ENCODE results near the gene MRPS15. TPM values are rescaled to one million over a fixed set of nuclear protein-coding genes. Genes with fewer than 3 reads are reported as not detected.

MRPS15 gene
- total and polyA plus RNA-seq, 2 donors from 2014 or later, result 48.1 to 160 TPM

DNA sequence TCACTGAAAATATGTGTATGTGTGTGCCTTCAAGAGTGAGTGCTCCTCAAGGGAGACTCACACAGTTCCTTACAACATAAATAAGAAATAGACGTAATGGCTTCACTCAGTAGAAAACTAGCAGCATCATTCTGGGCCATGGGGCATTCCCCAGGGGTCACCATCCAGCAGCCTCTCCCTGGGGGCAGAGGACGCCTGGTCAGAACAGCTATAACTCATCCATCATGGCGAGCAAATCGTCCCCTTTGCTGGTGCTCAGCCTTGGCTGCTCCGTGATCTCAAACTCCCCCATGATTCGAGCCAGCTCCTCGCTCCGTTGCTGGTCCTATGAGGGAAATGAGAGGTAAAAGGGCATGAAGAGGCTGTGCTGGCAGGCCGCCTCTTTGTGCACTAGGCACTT is 46.3 kb downstream of the MRPS15 start:
- Histone ChIP-seq H3K9ac (ENCODE audit: low read length in 3 of 3) (no peak overlapping the region), H3K27ac (ENCODE audit: low read depth in 2 of 2, low read length in 2 of 2) (no peak overlapping the region), H3K27me3 (ENCODE audit: control insufficient read depth, insufficient read depth, low read length) (no peaks in the 10 kb centered on the region), H3K4me1 (ENCODE audit: control insufficient read depth in 2 of 3, insufficient read depth in 2 of 3, low read depth in 1 of 3, low read length in 3 of 3) (no peaks in the 10 kb centered on the region), H3K4me3 (ENCODE audit: low read length in 3 of 3) (no peak overlapping the region), H3K9me3 (ENCODE audit: control insufficient read depth in 2 of 3, insufficient read depth in 1 of 3, low read length in 3 of 3) (no peaks in the 10 kb centered on the region), H3K36me3 (ENCODE audit: control insufficient read depth in 2 of 3, insufficient read depth in 3 of 3, low read length in 3 of 3) (peaks cover 0 to 10% (median 10%) of the 10 kb centered on the region in 3 donors)
- DNase-seq (no peak), FAIRE-seq (no peak)
- intact Hi-C loops (cut with DNase I), result no loop called here
- TF ChIP-seq, protein P1, sequence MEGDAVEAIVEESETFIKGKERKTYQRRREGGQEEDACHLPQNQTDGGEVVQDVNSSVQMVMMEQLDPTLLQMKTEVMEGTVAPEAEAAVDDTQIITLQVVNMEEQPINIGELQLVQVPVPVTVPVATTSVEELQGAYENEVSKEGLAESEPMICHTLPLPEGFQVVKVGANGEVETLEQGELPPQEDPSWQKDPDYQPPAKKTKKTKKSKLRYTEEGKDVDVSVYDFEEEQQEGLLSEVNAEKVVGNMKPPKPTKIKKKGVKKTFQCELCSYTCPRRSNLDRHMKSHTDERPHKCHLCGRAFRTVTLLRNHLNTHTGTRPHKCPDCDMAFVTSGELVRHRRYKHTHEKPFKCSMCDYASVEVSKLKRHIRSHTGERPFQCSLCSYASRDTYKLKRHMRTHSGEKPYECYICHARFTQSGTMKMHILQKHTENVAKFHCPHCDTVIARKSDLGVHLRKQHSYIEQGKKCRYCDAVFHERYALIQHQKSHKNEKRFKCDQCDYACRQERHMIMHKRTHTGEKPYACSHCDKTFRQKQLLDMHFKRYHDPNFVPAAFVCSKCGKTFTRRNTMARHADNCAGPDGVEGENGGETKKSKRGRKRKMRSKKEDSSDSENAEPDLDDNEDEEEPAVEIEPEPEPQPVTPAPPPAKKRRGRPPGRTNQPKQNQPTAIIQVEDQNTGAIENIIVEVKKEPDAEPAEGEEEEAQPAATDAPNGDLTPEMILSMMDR (IDR thresholded peaks at IDR 0.05; ENCODE audit: borderline replicate concordance, extremely low read depth, insufficient read depth), result no peak

DNA sequence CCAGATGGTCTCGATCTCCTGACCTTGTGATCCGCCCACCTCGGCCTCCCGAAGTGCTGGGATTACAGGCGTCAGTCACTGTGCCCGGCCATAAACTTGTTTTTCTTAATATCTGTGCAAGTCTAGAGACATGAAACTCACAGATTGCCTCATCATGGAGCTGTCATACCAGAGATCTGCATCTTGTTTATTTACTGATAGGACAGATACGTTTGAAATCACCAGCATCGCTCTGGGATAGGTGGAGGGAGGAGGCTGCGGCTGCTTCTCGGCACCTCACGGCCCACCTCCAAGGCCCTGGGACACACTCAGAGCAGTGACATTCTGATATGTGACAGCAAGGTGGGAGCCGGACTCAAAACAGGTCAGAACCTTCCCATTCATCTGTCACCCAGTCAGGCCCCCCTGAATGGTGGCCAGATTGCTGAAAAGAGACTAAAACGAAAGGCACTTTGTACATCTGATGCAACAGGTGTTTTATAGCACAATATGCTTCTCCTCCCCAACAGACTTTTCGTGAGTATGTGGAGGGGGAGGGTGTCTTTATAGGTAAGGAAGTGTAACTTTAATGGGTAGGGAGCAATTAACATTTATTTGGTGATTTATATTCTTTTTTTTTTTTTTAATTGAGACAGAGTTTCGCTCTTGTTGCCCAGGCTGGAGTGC is 48.4 kb downstream of the MRPS15 start:
- TF ChIP-seq, protein P1 (IDR thresholded peaks at IDR 0.05; ENCODE audit: borderline replicate concordance, extremely low read depth, insufficient read depth), result no peak
- no peak overlapping the region for H3K4me3 ChIP-seq (ENCODE audit: low read length in 3 of 3)
- peaks cover 0 to 2% (median 0%) of the 10 kb centered on the region in 3 donors for H3K36me3 ChIP-seq (ENCODE audit: control insufficient read depth in 2 of 3, insufficient read depth in 3 of 3, low read length in 3 of 3)
- no peak overlapping the region for H3K27ac ChIP-seq (ENCODE audit: low read depth in 2 of 2, low read length in 2 of 2)
- no peak overlapping the region for H3K9ac ChIP-seq (ENCODE audit: low read length in 3 of 3)
- intact Hi-C loops (cut with DNase I), result no loop called here
- H3K27me3 ChIP-seq (ENCODE audit: control insufficient read depth, insufficient read depth, low read length), result no peaks in the 10 kb centered on the region
- DNase-seq (peak in 1 of 5 donors; percentile 38), FAIRE-seq (no peak)
- no peaks in the 10 kb centered on the region for H3K9me3 ChIP-seq (ENCODE audit: control insufficient read depth in 2 of 3, insufficient read depth in 1 of 3, low read length in 3 of 3)
- no peaks in the 10 kb centered on the region for H3K4me1 ChIP-seq (ENCODE audit: control insufficient read depth in 2 of 3, insufficient read depth in 2 of 3, low read depth in 1 of 3, low read length in 3 of 3)

DNA sequence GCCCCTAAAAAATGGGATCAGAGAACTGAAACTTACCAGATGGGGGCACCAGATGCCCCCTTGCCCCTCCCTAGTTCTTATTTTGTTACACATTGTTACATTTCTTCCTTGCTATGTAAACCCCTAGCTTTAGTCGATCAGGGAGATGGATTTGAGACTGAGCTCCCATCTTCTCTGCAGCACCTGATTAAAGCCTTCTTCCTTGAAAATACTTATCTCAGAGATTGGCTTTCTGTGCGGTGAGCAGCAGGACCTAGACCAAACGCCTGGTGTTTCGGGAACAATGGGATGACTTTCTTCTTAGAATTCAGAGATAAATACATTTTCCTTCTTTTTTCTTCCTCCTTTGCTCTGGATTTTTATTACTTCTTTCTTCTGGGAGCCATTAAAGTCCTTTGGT is 49.8 kb downstream of the MRPS15 start:
- intact Hi-C loops (cut with DNase I), result no loop called here
- H3K4me3 ChIP-seq (ENCODE audit: low read length in 3 of 3), result no peak overlapping the region

More for the DNA sequence above, 49.8 kb downstream of the MRPS15 start:
- Histone ChIP-seq H3K9ac (ENCODE audit: low read length in 3 of 3) (no peak overlapping the region), H3K27me3 (ENCODE audit: control insufficient read depth, insufficient read depth, low read length) (no peaks in the 10 kb centered on the region), H3K9me3 (ENCODE audit: control insufficient read depth in 2 of 3, insufficient read depth in 1 of 3, low read length in 3 of 3) (no peaks in the 10 kb centered on the region), H3K27ac (ENCODE audit: low read depth in 2 of 2, low read length in 2 of 2) (no peak overlapping the region), H3K36me3 (ENCODE audit: control insufficient read depth in 2 of 3, insufficient read depth in 3 of 3, low read length in 3 of 3) (peaks cover 0 to 2% (median 0%) of the 10 kb centered on the region in 3 donors), H3K4me1 (ENCODE audit: control insufficient read depth in 2 of 3, insufficient read depth in 2 of 3, low read depth in 1 of 3, low read length in 3 of 3) (no peaks in the 10 kb centered on the region)
- DNase-seq, result no peak
- TF ChIP-seq, protein P1 (IDR thresholded peaks at IDR 0.05; ENCODE audit: borderline replicate concordance, extremely low read depth, insufficient read depth), result no peak
- no peak for FAIRE-seq

Data from kidney (tissue), 14 donors.